Measurements from ENCODE around the gene FRYL.
"Not testable (repeated sequence)": the region's sequence is repeated elsewhere in the genome, so short reads cannot be mapped to it uniquely, and the experiment has no call there.

FRYL gene

GRCh38 chr4:48718818-48719465, 61.1 kb downstream of the FRYL start:
- no peaks in the 10 kb centered on the region for H3K9me2 ChIP-seq (replicated peaks; ENCODE audit: low read depth, low read length)
- H3K4me3 ChIP-seq (ENCODE audit: low read length, poor library complexity, severe bottlenecking), result no peak overlapping the region
- no peaks in the 10 kb centered on the region for H3K9me3 ChIP-seq (ENCODE audit: insufficient read depth, low read depth, low read length)
- H3K9ac ChIP-seq (ENCODE audit: low read depth, low read length, poor library complexity, severe bottlenecking), result no peak overlapping the region
- H3K4me2 ChIP-seq (ENCODE audit: low read depth, low read length, poor library complexity, severe bottlenecking), result no peak overlapping the region
- H3K27me3 ChIP-seq (ENCODE audit: insufficient read depth, low read length, poor library complexity, severe bottlenecking), result no peaks in the 10 kb centered on the region
- H3K79me2 ChIP-seq (ENCODE audit: insufficient read depth, low read length), result peaks cover 69% of the 10 kb centered on the region
- peaks cover 38% of the 10 kb centered on the region for H4K20me1 ChIP-seq (ENCODE audit: insufficient read depth, low read length, poor library complexity, severe bottlenecking)
- TF ChIP-seq EZH2phosphoT487 (IDR thresholded peaks at IDR 0.05; ENCODE audit: borderline replicate concordance) (no peak), CTCF (conservative IDR thresholded peaks at IDR 0.05; ENCODE audit: low read length) (no peak)
- H2AFZ ChIP-seq (ENCODE audit: low read length), result no peak overlapping the region
- H3K4me1 ChIP-seq (ENCODE audit: insufficient read depth, low read length, poor library complexity, severe bottlenecking), result peaks cover 12% of the 10 kb centered on the region
- H3K36me3 ChIP-seq (ENCODE audit: insufficient read depth, low read length), result no peaks in the 10 kb centered on the region
- H3F3A ChIP-seq (ENCODE audit: low read depth), result peaks cover 4% of the 10 kb centered on the region; the same call in 1 of the 2 replicates

- not testable (repeated sequence) for H3K9me3 ChIP-seq (ENCODE audit: insufficient read depth, low read depth, low read length)
- peaks cover 49% of the 10 kb centered on the region for H3K79me2 ChIP-seq (ENCODE audit: insufficient read depth, low read length)
Measured at GRCh38 chr4:48716285-48716684, 63.8 kb downstream of the FRYL start.

GRCh38 chr4:48710446-48711209, 69.5 kb downstream of the FRYL start:
- H3K4me2 ChIP-seq (ENCODE audit: low read depth, low read length, poor library complexity, severe bottlenecking), result no peak overlapping the region
- H3K79me2 ChIP-seq (ENCODE audit: insufficient read depth, low read length), result peaks cover 36% of the 10 kb centered on the region; the same call in 1 of the 2 replicates

More at GRCh38 chr4:48716285-48716684, 63.8 kb downstream of the FRYL start:
- H4K20me1 ChIP-seq (ENCODE audit: insufficient read depth, low read length, poor library complexity, severe bottlenecking), result peaks cover 13% of the 10 kb centered on the region
- not testable (repeated sequence) for H3K27me3 ChIP-seq (ENCODE audit: insufficient read depth, low read length, poor library complexity, severe bottlenecking); H3K9me2 ChIP-seq (replicated peaks; ENCODE audit: low read depth, low read length); H3K4me3 ChIP-seq (ENCODE audit: low read length, poor library complexity, severe bottlenecking); H3F3A ChIP-seq (ENCODE audit: low read depth); H2AFZ ChIP-seq (ENCODE audit: low read length); H3K9ac ChIP-seq (ENCODE audit: low read depth, low read length, poor library complexity, severe bottlenecking); H3K4me1 ChIP-seq (ENCODE audit: insufficient read depth, low read length, poor library complexity, severe bottlenecking); H3K36me3 ChIP-seq (ENCODE audit: insufficient read depth, low read length); H3K4me2 ChIP-seq (ENCODE audit: low read depth, low read length, poor library complexity, severe bottlenecking)

More at GRCh38 chr4:48710446-48711209, 69.5 kb downstream of the FRYL start:
- H3K9me2 ChIP-seq (replicated peaks; ENCODE audit: low read depth, low read length), result no peaks in the 10 kb centered on the region
- H4K20me1 ChIP-seq (ENCODE audit: insufficient read depth, low read length, poor library complexity, severe bottlenecking), result no peaks in the 10 kb centered on the region
- TF ChIP-seq CTCF (conservative IDR thresholded peaks at IDR 0.05; ENCODE audit: low read length), result no peak
- TF ChIP-seq EZH2phosphoT487 (IDR thresholded peaks at IDR 0.05; ENCODE audit: borderline replicate concordance), result no peak
- H3K4me3 ChIP-seq (ENCODE audit: low read length, poor library complexity, severe bottlenecking), result no peak overlapping the region
- no peaks in the 10 kb centered on the region for H3K9me3 ChIP-seq (ENCODE audit: insufficient read depth, low read depth, low read length)
- no peak overlapping the region for H3K9ac ChIP-seq (ENCODE audit: low read depth, low read length, poor library complexity, severe bottlenecking)
- H3K27me3 ChIP-seq (ENCODE audit: insufficient read depth, low read length, poor library complexity, severe bottlenecking), result no peaks in the 10 kb centered on the region
- no peaks in the 10 kb centered on the region for H3F3A ChIP-seq (ENCODE audit: low read depth)
- peaks cover 35% of the 10 kb centered on the region; the same call in 1 of the 2 replicates for H3K36me3 ChIP-seq (ENCODE audit: insufficient read depth, low read length)
- no peaks in the 10 kb centered on the region for H3K4me1 ChIP-seq (ENCODE audit: insufficient read depth, low read length, poor library complexity, severe bottlenecking)
- no peak overlapping the region for H2AFZ ChIP-seq (ENCODE audit: low read length)

Measured in Loucy (cell line).